HepG2 (cell line): Measurements from ENCODE around the gene STAT6. TPM values are rescaled to one million over a fixed set of nuclear protein-coding genes. Genes with fewer than 3 reads are reported as not detected.

Experiments used
- AKAP8 ChIP-seq: sonication (generic); formaldehyde crosslinking; IDR thresholded peaks from 2 replicates; pipeline ENCODE4 v1.5.1; 2020; ENCODE audit warnings: mild to moderate bottlenecking, missing genetic modification reagents
- CCAR2 ChIP-seq: fragments of 200-400 bp; formaldehyde crosslinking; optimal IDR thresholded peaks from 2 replicates; pipeline ENCODE3; 2018; ENCODE audit warnings: low read depth, mild to moderate bottlenecking, low read length, moderate library complexity
- ELF1 ChIP-seq: sonication (generic); formaldehyde crosslinking; IDR thresholded peaks from 2 replicates; pipeline ENCODE4 v1.4.0; 2020; ENCODE audit warnings: missing genetic modification reagents
- HDAC1 ChIP-seq: sonication (generic); formaldehyde crosslinking; IDR thresholded peaks from 2 replicates; pipeline ENCODE4 v1.5.1; 2020; ENCODE audit warnings: mild to moderate bottlenecking, missing genetic modification reagents
- HOXD1 ChIP-seq: sonication (generic); formaldehyde crosslinking; IDR thresholded peaks from 2 replicates; pipeline ENCODE4 v1.5.0; 2020; ENCODE audit warnings: missing genetic modification reagents
- ISL2 ChIP-seq: sonication (generic); formaldehyde crosslinking; IDR thresholded peaks from 2 replicates; pipeline ENCODE4 v1.5.0; 2020; ENCODE audit warnings: missing genetic modification reagents
- NR2F6 ChIP-seq, 2 experiments: IDR thresholded peaks; 2 replicates each; pipeline ENCODE4 v1.6.1; 2016; ENCODE audit warnings: antibody characterized with exemption in 1 of 2, mild to moderate bottlenecking in 1 of 2
- SAP130 ChIP-seq: IDR thresholded peaks from 2 replicates; pipeline ENCODE4 v1.6.1; 2016; ENCODE audit warnings: low read depth
- SOX13 ChIP-seq, 3 experiments: fragments of 450-650 bp in 1 of 3; sonication (generic) in 1 of 3; formaldehyde crosslinking in 1 of 3; IDR thresholded peaks in 2 of 3; conservative IDR thresholded peaks in 1 of 3; 2 replicates each; pipeline versions ENCODE4 v1.5.0 to v1.6.1; 2016 to 2020; ENCODE audit warnings: antibody characterized with exemption in 1 of 3, mild to moderate bottlenecking in 1 of 3, missing compliant biosample characterization in 1 of 3, missing genetic modification reagents in 1 of 3, moderate library complexity in 1 of 3
- SOX6 ChIP-seq, 2 experiments: fragments of 450-650 bp in 1 of 2; sonication (generic) in 1 of 2; formaldehyde crosslinking in 1 of 2; IDR thresholded peaks; 2 replicates each; pipeline versions ENCODE4 v1.4.0 to v1.6.1; 2017 to 2020; ENCODE audit warnings: antibody characterized with exemption in 1 of 2, mild to moderate bottlenecking in 1 of 2, missing genetic modification reagents in 1 of 2
- TBX2 ChIP-seq: sonication (generic); formaldehyde crosslinking; IDR thresholded peaks from 2 replicates; pipeline ENCODE4 v1.5.0; 2020; ENCODE audit warnings: missing genetic modification reagents, mild to moderate bottlenecking, borderline replicate concordance
- ZNF543 ChIP-seq: sonication (generic); formaldehyde crosslinking; IDR thresholded peaks from 2 replicates; pipeline ENCODE4 v1.4.0; 2020; ENCODE audit warnings: mild to moderate bottlenecking, missing genetic modification reagents
- polyA plus RNA-seq, 8 experiments: library from polyadenylated mRNA; depleted of rRNA in 3 of 8; stranded (reverse) in 7 of 8; unstranded in 1 of 8; fragments of >200 nt; fragmentation: Illumina TruSeq in 4 of 8; extraction: Trizol in 4 of 8; gene quantifications; 2 replicates each; pipeline versions ENCODE4 v1.2.1 to v1.2.3, GENCODE V29; 2011 to 2016; ENCODE audit warnings: low read depth in 4 of 8, missing spikeins in 1 of 8, mixed read lengths in 1 of 8; ENCODE audit not compliant: insufficient read depth in 1 of 8
- total RNA-seq, 5 experiments: library from RNA; depleted of rRNA; stranded (reverse); fragments of >200 nt; fragmentation: Illumina TruSeq; extraction: Trizol; gene quantifications; 2 replicates each; pipeline ENCODE4 v1.2.3, GENCODE V29; 2016; ENCODE audit warnings: low read depth in 1 of 5
- TF ChIP-seq, protein P1 (sequence below): sonication (generic); formaldehyde crosslinking; conservative IDR thresholded peaks from 2 replicates; pipeline ENCODE4 v1.4.0; 2020; ENCODE audit warnings: mild to moderate bottlenecking, missing genetic modification reagents, moderate library complexity
- TF ChIP-seq, protein P2 (sequence below): sonication (generic); formaldehyde crosslinking; IDR thresholded peaks from 2 replicates; pipeline ENCODE4 v1.4.0; 2020; ENCODE audit warnings: missing genetic modification reagents
- TF ChIP-seq, protein P3 (sequence below): sonication (generic); formaldehyde crosslinking; IDR thresholded peaks from 2 replicates; pipeline ENCODE4 v1.4.0; 2020; ENCODE audit warnings: low read depth, mild to moderate bottlenecking, missing genetic modification reagents
- TF ChIP-seq, protein P4 (sequence below): sonication (generic); formaldehyde crosslinking; IDR thresholded peaks from 2 replicates; pipeline ENCODE4 v1.4.0; 2020; ENCODE audit warnings: missing genetic modification reagents

STAT6 gene
- total and polyA plus RNA-seq, 2 of the 13 experiments (the other 11 are each of a cell fraction or from before 2014, with no cell fraction given): 28.0 to 62.2 TPM

DNA sequence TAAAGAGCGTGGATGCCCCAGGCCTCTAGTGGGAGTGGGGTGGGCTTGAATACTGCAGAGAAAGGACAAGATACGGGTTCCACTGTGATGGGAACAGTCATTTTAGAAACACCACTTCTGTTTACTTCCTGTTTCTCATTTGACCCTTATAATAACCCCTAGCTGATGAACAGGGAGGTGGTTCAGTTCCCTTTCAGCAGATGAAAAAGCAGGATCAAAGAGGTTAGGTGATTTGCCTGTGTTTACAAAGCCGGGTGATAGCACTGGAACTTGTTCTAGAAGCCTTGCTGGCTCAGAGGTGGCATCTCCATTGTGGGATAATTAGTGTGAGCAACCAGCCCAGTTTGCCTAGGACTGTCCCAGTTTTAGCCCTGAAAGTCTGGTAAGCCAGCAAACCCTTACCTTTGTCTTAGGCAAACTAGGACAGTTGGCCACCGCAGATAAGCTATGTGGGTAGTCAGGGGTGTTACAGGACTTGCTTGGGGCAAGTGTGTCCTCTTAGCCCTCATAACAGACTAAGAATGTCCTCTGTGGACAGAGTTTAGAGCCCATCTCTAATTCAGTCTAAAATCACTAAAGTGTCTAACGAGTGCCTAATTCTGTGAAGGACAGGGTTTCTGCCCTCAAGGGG, 43.8 kb upstream of the STAT6 start (continued):
- TF ChIP-seq, protein P1, sequence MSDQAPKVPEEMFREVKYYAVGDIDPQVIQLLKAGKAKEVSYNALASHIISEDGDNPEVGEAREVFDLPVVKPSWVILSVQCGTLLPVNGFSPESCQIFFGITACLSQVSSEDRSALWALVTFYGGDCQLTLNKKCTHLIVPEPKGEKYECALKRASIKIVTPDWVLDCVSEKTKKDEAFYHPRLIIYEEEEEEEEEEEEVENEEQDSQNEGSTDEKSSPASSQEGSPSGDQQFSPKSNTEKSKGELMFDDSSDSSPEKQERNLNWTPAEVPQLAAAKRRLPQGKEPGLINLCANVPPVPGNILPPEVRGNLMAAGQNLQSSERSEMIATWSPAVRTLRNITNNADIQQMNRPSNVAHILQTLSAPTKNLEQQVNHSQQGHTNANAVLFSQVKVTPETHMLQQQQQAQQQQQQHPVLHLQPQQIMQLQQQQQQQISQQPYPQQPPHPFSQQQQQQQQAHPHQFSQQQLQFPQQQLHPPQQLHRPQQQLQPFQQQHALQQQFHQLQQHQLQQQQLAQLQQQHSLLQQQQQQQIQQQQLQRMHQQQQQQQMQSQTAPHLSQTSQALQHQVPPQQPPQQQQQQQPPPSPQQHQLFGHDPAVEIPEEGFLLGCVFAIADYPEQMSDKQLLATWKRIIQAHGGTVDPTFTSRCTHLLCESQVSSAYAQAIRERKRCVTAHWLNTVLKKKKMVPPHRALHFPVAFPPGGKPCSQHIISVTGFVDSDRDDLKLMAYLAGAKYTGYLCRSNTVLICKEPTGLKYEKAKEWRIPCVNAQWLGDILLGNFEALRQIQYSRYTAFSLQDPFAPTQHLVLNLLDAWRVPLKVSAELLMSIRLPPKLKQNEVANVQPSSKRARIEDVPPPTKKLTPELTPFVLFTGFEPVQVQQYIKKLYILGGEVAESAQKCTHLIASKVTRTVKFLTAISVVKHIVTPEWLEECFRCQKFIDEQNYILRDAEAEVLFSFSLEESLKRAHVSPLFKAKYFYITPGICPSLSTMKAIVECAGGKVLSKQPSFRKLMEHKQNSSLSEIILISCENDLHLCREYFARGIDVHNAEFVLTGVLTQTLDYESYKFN (CRISPR knock-in tag): peak; percentile 51
- TF ChIP-seq HDAC1 (CRISPR knock-in tag) (no peak), CCAR2 (no peak), AKAP8 (CRISPR knock-in tag) (no peak), HOXD1 (CRISPR knock-in tag) (no peak), ZNF543 (no peak), SAP130 (CRISPR knock-in tag) (peak; percentile 61), NR2F6 (IDR thresholded peaks at IDR 0.05) (peak; percentile 53; the same call in 1 of the 2 replicates), NR2F6 (CRISPR knock-in tag; IDR thresholded peaks at IDR 0.05) (peak; percentile 73), ISL2 (CRISPR knock-in tag) (peak; percentile 25; the same call in 1 of the 2 replicates), ELF1 (0 out of 2 replicates have a peak, but pooled peaks have one; percentile 23), SOX6 (IDR thresholded peaks at IDR 0.05) (no peak), SOX6 (CRISPR knock-in tag; IDR thresholded peaks at IDR 0.05) (peak; percentile 55; the same call in 1 of the 2 replicates), TBX2 (CRISPR knock-in tag) (peak; percentile 70; the same call in 1 of the 2 replicates), SOX13 (IDR thresholded peaks at IDR 0.05) (no peak), SOX13 (CRISPR knock-in tag; conservative IDR thresholded peaks at IDR 0.05 in 1 of 2, IDR thresholded peaks at IDR 0.05 in 1 of 2) (peak in 1 of 2 experiments; percentile 70; a peak in 2 of 4 replicates)
- TF ChIP-seq, protein P2, sequence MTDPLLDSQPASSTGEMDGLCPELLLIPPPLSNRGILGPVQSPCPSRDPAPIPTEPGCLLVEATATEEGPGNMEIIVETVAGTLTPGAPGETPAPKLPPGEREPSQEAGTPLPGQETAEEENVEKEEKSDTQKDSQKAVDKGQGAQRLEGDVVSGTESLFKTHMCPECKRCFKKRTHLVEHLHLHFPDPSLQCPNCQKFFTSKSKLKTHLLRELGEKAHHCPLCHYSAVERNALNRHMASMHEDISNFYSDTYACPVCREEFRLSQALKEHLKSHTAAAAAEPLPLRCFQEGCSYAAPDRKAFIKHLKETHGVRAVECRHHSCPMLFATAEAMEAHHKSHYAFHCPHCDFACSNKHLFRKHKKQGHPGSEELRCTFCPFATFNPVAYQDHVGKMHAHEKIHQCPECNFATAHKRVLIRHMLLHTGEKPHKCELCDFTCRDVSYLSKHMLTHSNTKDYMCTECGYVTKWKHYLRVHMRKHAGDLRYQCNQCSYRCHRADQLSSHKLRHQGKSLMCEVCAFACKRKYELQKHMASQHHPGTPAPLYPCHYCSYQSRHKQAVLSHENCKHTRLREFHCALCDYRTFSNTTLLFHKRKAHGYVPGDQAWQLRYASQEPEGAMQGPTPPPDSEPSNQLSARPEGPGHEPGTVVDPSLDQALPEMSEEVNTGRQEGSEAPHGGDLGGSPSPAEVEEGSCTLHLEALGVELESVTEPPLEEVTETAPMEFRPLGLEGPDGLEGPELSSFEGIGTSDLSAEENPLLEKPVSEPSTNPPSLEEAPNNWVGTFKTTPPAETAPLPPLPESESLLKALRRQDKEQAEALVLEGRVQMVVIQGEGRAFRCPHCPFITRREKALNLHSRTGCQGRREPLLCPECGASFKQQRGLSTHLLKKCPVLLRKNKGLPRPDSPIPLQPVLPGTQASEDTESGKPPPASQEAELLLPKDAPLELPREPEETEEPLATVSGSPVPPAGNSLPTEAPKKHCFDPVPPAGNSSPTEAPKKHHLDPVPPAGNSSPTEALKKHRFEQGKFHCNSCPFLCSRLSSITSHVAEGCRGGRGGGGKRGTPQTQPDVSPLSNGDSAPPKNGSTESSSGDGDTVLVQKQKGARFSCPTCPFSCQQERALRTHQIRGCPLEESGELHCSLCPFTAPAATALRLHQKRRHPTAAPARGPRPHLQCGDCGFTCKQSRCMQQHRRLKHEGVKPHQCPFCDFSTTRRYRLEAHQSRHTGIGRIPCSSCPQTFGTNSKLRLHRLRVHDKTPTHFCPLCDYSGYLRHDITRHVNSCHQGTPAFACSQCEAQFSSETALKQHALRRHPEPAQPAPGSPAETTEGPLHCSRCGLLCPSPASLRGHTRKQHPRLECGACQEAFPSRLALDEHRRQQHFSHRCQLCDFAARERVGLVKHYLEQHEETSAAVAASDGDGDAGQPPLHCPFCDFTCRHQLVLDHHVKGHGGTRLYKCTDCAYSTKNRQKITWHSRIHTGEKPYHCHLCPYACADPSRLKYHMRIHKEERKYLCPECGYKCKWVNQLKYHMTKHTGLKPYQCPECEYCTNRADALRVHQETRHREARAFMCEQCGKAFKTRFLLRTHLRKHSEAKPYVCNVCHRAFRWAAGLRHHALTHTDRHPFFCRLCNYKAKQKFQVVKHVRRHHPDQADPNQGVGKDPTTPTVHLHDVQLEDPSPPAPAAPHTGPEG (CRISPR knock-in tag): no peak
- TF ChIP-seq, protein P3, sequence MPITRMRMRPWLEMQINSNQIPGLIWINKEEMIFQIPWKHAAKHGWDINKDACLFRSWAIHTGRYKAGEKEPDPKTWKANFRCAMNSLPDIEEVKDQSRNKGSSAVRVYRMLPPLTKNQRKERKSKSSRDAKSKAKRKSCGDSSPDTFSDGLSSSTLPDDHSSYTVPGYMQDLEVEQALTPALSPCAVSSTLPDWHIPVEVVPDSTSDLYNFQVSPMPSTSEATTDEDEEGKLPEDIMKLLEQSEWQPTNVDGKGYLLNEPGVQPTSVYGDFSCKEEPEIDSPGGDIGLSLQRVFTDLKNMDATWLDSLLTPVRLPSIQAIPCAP (CRISPR knock-in tag): no peak
- TF ChIP-seq, protein P4, sequence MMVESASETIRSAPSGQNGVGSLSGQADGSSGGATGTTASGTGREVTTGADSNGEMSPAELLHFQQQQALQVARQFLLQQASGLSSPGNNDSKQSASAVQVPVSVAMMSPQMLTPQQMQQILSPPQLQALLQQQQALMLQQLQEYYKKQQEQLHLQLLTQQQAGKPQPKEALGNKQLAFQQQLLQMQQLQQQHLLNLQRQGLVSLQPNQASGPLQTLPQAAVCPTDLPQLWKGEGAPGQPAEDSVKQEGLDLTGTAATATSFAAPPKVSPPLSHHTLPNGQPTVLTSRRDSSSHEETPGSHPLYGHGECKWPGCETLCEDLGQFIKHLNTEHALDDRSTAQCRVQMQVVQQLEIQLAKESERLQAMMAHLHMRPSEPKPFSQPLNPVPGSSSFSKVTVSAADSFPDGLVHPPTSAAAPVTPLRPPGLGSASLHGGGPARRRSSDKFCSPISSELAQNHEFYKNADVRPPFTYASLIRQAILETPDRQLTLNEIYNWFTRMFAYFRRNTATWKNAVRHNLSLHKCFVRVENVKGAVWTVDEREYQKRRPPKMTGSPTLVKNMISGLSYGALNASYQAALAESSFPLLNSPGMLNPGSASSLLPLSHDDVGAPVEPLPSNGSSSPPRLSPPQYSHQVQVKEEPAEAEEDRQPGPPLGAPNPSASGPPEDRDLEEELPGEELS (CRISPR knock-in tag): peak; percentile 71
